Activated B cell treated with CpG ODN at 0.5 μM for 24 hours (primary cell): ENCODE data around the gene TTLL1. TPM values are rescaled to one million over a fixed set of nuclear protein-coding genes. Genes with fewer than 3 reads are reported as not detected.

Source experiments
- ATAC-seq: fragments of 200-7000 bp; cut with Tn5 transposase; one replicate; pipeline ENCODE4 v1.10.0; 2021; ENCODE audit warnings: low read depth, mild to moderate bottlenecking, moderate library complexity
- CTCF ChIA-PET: fragments of 350-600 bp; sonication (Branson Sonifier 250); formaldehyde crosslinking; loops from one replicate; lab custom pipeline; 2021; ENCODE audit warnings: antibody characterized with exemption; lab: Charles Lee
- POLR2A ChIA-PET: fragments of 350-600 bp; sonication (Branson Sonifier 250); formaldehyde crosslinking; loops from one replicate; lab custom pipeline; 2021; ENCODE audit warnings: antibody characterized with exemption; lab: Charles Lee
- DNase-seq: peaks from one replicate; pipeline ENCODE4 v3.0.0; 2022
- H3K27ac Mint-ChIP-seq: one replicate; pipeline ENCODE4 v1.8.0; 2020; ENCODE audit warnings: mixed read lengths
- H3K27me3 Mint-ChIP-seq: one replicate; pipeline ENCODE4 v1.8.0; 2021; ENCODE audit warnings: mixed read lengths
- H3K36me3 Mint-ChIP-seq: one replicate; pipeline ENCODE4 v1.8.0; 2021; ENCODE audit warnings: low read depth, mixed read lengths
- H3K4me1 Mint-ChIP-seq: one replicate; pipeline ENCODE4 v1.8.0; 2021; ENCODE audit warnings: mixed read lengths
- H3K4me3 Mint-ChIP-seq: one replicate; pipeline ENCODE4 v1.8.0; 2020; ENCODE audit warnings: mild to moderate bottlenecking, mixed read lengths
- H3K9me3 Mint-ChIP-seq: one replicate; pipeline ENCODE4 v1.8.0; 2020; ENCODE audit warnings: mixed read lengths
- CTCF ChIP-seq: fragments of 200-600 bp; IDR thresholded peaks from one replicate; pipeline ENCODE4 v1.8.0; 2022; ENCODE audit warnings: antibody characterized with exemption, mild to moderate bottlenecking
- intact Hi-C: fragments of 100-400 bp; cut with micrococcal nuclease; formaldehyde crosslinking; loops from one replicate; pipeline ENCODE4 v1.15.1; 2024
- total RNA-seq: library from RNA; stranded (reverse); gene quantifications from 2 replicates; pipeline ENCODE4 v1.2.3, GENCODE V29; 2022

Gene TTLL1
- total RNA-seq, 1 donor from 2014 or later = 1.2 TPM

GRCh38 chr22:43007519-43008102, 81.6 kb downstream of the TTLL1 start:
- intact Hi-C loops = no loop called here
- no peaks in the 10 kb centered on the region for H3K9me3 Mint-ChIP-seq
- peaks cover 59% of the 10 kb centered on the region for H3K4me1 Mint-ChIP-seq
- H3K4me3 Mint-ChIP-seq = no peak overlapping the region
- no peaks in the 10 kb centered on the region for H3K27me3 Mint-ChIP-seq
- CTCF ChIA-PET = no interaction called here
- no peak for TF ChIP-seq CTCF
- H3K27ac Mint-ChIP-seq = no peak overlapping the region
- H3K36me3 Mint-ChIP-seq = no peaks in the 10 kb centered on the region
- DNase-seq (no peak), ATAC-seq (no peak)
- POLR2A ChIA-PET = no interaction called here

- ChIA-PET POLR2A (no interaction called here), CTCF (no interaction called here)
- Mint-ChIP-seq H3K9me3 (no peaks in the 10 kb centered on the region), H3K4me1 (peaks cover 66% of the 10 kb centered on the region), H3K27me3 (no peaks in the 10 kb centered on the region), H3K4me3 (no peak overlapping the region), H3K36me3 (no peaks in the 10 kb centered on the region), H3K27ac (no peak overlapping the region)
- TF ChIP-seq CTCF = no peak
- ATAC-seq = no peak
- no peak for DNase-seq
- intact Hi-C loops = no loop called here
Observed at GRCh38 chr22:43006753-43007152, 82.4 kb downstream of the TTLL1 start.

- Mint-ChIP-seq H3K27ac (no peak overlapping the region), H3K4me3 (no peak overlapping the region), H3K4me1 (peaks cover 69% of the 10 kb centered on the region), H3K9me3 (no peaks in the 10 kb centered on the region), H3K27me3 (no peaks in the 10 kb centered on the region), H3K36me3 (no peaks in the 10 kb centered on the region)
- intact Hi-C loops = no loop called here
- no peak for TF ChIP-seq CTCF
- no peak for ATAC-seq
- DNase-seq = no peak
- CTCF ChIA-PET = no interaction called here
- POLR2A ChIA-PET = no interaction called here
Observed at GRCh38 chr22:43006016-43006505, 83.1 kb downstream of the TTLL1 start.

- CTCF ChIA-PET = interaction anchor here (1.1 kb wide), 1 partner anchor 138 kb away, joined by 3 read pairs; no protein-coding TSS in a partner anchor
- DNase-seq = no peak
- Mint-ChIP-seq H3K27me3 (no peaks in the 10 kb centered on the region), H3K36me3 (no peaks in the 10 kb centered on the region), H3K4me1 (peaks cover 77% of the 10 kb centered on the region), H3K4me3 (no peak overlapping the region), H3K27ac (no peak overlapping the region), H3K9me3 (no peaks in the 10 kb centered on the region)
- POLR2A ChIA-PET = interaction anchor here (0.6 to 1.8 kb wide), 3 partner anchors 10 to 339 kb away, joined by 5 to 10 read pairs (median 5); partner anchors contain the start of gene PACSIN2
- no peak for ATAC-seq
- intact Hi-C loops = no loop called here
- no peak for TF ChIP-seq CTCF
Observed at GRCh38 chr22:43005106-43005505, 84.1 kb downstream of the TTLL1 start.

GRCh38 chr22:43004362-43005035, 84.7 kb downstream of the TTLL1 start:
- DNase-seq = no peak
- peak; percentile 63 for ATAC-seq
- POLR2A ChIA-PET = interaction anchor here (0.6 to 1.8 kb wide), 4 partner anchors 11 to 349 kb away, joined by 4 to 10 read pairs (median 5); partner anchors contain the start of gene PACSIN2

More at GRCh38 chr22:43004362-43005035, 84.7 kb downstream of the TTLL1 start:
- no peaks in the 10 kb centered on the region for H3K36me3 Mint-ChIP-seq
- peak overlapping the region; percentile 56 for H3K27ac Mint-ChIP-seq
- H3K4me3 Mint-ChIP-seq = no peak overlapping the region
- no peaks in the 10 kb centered on the region for H3K27me3 Mint-ChIP-seq
- no peaks in the 10 kb centered on the region for H3K9me3 Mint-ChIP-seq
- H3K4me1 Mint-ChIP-seq = peaks cover 81% of the 10 kb centered on the region
- TF ChIP-seq CTCF = no peak
- intact Hi-C loops = loop anchor here (5.0 kb wide), 1 partner anchor 37 kb away; no protein-coding TSS in a partner anchor
- CTCF ChIA-PET = interaction anchor here (1.1 to 1.2 kb wide), 2 partner anchors 9 to 137 kb away, joined by 3 read pairs; no protein-coding TSS in a partner anchor
